Fibroblast of pulmonary artery (primary cell): ENCODE data around the gene IFFO2.

Source experiments
- DNase-seq: peaks from one replicate; pipeline ENCODE4 v3.0.0-alpha.2; 2010; ENCODE audit warnings: low read depth
- H3K4me3 ChIP-seq: replicated peaks from 2 replicates; pipeline ENCODE4 v1.5.1; 2011; ENCODE audit warnings: low read depth, mild to moderate bottlenecking, control low read depth, low read length, moderate library complexity
- TF ChIP-seq, protein P1 (sequence below): IDR thresholded peaks from 2 replicates; pipeline ENCODE4 v1.5.1; 2011; ENCODE audit warnings: mild to moderate bottlenecking, control low read depth, low read length, inconsistent platforms; ENCODE audit errors: missing control alignments

Gene IFFO2

DNA sequence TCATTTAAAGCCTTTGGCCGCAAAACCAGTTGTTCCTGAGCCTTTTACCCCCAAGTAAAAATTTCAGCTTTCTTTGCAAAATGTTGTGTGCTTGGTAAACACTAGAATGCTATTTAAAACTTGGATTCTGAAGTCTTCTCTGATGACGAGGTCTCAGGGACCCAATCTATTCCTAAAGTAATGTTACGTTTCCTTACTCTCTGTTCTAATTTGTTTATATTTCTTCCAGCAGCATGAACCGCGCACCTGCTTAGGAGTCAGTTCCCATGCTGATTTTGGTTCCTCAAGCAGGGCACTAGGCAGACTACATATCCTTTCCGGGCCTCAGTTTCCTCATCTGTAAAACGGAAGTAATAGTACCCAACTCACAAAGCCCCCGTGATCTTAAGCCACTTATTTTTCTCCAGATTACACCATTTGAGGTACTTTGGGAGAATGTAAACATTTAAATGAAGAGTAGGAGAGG is 53.2 kb downstream of the IFFO2 start:
- no peak for DNase-seq
- TF ChIP-seq, protein P1, sequence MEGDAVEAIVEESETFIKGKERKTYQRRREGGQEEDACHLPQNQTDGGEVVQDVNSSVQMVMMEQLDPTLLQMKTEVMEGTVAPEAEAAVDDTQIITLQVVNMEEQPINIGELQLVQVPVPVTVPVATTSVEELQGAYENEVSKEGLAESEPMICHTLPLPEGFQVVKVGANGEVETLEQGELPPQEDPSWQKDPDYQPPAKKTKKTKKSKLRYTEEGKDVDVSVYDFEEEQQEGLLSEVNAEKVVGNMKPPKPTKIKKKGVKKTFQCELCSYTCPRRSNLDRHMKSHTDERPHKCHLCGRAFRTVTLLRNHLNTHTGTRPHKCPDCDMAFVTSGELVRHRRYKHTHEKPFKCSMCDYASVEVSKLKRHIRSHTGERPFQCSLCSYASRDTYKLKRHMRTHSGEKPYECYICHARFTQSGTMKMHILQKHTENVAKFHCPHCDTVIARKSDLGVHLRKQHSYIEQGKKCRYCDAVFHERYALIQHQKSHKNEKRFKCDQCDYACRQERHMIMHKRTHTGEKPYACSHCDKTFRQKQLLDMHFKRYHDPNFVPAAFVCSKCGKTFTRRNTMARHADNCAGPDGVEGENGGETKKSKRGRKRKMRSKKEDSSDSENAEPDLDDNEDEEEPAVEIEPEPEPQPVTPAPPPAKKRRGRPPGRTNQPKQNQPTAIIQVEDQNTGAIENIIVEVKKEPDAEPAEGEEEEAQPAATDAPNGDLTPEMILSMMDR, result no peak
- peak overlapping the region; percentile 82 for H3K4me3 ChIP-seq

DNA sequence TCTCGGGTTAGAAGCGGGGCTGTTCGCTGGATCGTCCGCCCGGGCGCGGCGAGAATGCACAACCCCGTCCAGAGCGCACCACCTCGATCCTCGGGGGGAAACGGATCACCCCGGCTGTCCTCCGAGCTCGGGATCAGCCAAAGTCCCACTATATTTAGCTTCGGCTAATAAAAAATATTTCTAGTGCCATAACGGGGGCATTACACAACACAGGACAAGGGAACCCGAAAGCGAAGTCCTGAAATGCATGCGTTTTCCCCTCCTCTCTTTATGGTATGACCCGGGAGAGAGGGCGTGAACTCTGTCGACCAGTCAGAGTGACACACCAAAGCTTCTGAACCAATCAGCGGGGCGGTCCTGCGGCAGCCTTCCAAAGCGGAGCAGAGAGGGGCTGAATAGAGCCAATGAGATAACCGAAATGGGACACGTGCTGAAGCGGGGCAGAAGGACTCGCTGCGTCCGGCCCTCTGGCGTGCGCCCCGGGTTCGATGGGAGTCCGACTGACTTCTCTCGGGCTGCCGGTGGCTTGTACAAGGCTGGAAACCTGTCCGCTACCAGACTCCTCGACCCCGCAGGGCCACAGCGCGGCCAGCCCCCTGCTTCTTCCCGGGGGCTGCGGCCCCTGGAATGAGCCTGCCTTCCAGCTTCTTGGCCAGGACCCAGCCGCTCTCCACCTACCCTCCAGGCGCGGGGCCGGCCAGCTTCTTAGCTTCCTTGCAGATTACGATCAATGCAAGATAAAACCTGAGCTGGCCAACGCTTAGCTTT is 53.8 kb downstream of the IFFO2 start, which contains the start of gene ALDH4A1:
ALDH4A1 (minus strand) TSS at position 33 of the 768 bp plus-strand sequence; CDS start at position 1, 32 bp downstream.
- TF ChIP-seq, protein P1, result no peak
- DNase-seq, result peak; percentile 98
- H3K4me3 ChIP-seq, result peak within 1 kb of the TSS; percentile 82

DNA sequence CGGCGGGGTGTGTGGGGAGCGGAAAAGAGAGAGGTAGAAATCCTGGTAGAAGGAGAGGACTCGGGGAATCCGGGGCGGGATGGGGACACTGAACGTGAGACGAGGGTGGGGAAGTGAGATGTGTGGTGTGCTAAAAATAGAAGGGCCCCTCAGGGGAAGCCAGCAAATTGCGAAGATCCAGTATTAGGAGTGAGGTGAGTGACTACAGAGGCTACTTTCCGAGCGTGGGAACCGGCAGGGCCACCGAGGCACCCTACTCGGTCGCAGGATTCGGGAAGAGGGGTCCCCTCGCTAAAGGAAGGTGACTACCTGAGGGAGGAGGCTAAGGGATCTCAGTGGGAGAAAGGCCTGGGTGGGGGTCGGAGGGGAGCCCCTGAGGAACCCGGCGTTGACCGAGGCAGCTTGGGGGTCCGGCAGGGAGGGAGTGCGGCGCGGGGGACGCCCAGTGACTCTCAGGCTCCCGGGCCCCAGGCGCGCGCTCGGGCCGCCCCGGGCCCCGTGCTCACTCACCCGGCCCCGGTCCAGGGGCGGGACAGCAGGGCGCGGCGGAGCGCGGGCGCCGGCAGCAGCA is 54.4 kb downstream of the IFFO2 start:
- peak overlapping the region; percentile 82 for H3K4me3 ChIP-seq
- TF ChIP-seq, protein P1, result no peak
- peak; percentile 10 for DNase-seq

DNA sequence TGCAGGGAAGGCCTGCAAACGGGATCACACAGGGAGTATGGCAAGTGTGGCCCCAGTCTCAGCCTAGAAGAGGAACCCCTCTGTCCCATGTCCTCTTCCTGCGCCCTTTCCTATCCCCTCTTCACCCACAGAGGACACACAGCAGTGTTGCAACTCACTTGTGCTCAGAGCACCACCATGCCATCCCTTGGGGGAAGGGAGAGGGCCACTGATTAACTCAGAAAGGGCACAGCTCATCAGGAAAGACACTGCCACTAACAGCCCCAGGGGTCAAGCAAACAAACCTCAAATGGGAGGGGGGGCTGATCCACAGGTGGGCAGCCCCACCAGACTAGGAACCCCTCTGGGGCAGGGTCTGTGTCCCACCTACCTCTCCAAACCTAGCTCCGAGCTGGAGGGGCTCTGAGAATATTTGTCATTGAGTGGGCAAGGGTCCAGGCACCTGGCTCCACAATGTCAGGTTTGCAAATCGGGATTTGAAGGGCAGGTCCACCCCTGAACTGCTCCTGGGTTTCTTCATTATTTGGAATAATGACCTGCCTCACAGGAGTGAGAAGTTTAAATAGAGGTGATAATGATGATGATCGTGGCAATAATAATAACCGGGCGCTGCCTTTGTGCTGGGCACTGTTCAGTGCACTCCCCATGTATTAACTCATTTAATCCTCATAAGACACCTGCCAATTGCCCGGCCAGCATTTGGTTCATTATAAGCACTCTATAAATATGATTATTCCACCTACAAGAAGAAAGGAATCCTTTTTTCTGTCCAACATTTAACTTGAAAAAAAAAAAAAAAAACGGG is 55.1 kb downstream of the IFFO2 start:
- TF ChIP-seq, protein P1, result no peak
- no peak for DNase-seq
- peak overlapping the region; percentile 82 for H3K4me3 ChIP-seq

DNA sequence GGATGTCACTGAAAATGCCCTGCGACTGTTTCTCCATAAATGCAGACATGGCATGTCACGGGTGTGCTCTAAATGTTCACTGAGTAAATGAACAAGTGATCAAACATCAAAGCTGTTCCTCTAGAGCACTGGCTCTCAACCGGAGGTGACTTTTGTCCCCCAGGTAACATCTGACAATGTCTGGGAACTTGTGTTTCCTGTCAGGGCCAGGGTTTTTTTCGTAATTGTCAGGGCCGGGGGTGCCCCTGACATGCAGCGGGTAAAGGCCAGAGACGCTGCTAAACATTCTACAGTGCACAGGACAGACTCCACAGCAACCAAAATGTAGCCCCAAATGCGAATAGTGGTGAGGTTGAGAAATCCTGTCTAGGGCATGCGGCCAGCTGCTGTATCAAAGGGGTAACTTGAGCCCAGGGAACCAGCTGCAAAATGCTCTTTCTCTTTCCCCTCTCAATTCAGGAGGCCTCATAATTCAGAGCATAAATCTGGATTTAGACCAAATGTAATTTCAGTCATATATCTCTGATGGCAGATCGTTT is 56.1 kb downstream of the IFFO2 start:
- peak; percentile 21 for DNase-seq
- TF ChIP-seq, protein P1, result no peak

DNA sequence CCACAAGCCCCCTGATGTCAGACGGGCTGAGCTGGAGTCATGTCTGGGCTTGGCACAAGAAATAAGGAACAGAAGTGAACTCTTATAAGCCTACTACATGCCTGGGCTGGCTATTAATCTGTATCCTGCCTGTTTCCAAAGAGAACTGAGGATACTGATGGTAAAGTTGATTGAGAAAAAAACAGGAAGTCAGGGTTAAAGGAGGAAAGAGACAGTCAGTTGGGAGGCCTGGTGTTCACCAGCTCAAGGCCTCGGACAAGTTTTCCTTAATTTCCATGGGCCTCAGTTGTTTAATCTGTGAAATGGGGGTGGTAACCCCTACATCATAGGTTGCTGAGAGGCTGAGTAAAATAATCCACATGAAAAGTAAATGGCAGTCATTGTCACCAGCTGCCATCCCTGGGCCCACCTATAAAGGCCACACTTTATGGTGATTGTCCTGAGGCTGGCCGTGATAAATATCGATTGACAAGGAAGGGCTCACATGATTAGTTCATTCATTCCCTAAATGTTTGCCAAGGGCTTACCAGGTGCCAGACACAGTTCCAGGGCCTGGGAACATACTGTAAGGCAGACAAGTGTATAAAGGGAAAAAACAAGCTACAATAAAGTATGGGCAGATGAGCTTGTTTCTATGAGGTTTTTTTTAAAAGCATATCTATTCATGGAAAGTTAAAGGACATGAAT is 57.0 kb downstream of the IFFO2 start:
- H3K4me3 ChIP-seq, result no peak overlapping the region
- TF ChIP-seq, protein P1, result no peak
- DNase-seq, result no peak

More for the DNA sequence above, 56.1 kb downstream of the IFFO2 start:
- H3K4me3 ChIP-seq, result no peak overlapping the region
